ENCODE data around the gene CEP170.
A peak's percentile ranks its signal among the peaks of the same experiment; 100 is the strongest.

The CEP170 gene

DNA sequence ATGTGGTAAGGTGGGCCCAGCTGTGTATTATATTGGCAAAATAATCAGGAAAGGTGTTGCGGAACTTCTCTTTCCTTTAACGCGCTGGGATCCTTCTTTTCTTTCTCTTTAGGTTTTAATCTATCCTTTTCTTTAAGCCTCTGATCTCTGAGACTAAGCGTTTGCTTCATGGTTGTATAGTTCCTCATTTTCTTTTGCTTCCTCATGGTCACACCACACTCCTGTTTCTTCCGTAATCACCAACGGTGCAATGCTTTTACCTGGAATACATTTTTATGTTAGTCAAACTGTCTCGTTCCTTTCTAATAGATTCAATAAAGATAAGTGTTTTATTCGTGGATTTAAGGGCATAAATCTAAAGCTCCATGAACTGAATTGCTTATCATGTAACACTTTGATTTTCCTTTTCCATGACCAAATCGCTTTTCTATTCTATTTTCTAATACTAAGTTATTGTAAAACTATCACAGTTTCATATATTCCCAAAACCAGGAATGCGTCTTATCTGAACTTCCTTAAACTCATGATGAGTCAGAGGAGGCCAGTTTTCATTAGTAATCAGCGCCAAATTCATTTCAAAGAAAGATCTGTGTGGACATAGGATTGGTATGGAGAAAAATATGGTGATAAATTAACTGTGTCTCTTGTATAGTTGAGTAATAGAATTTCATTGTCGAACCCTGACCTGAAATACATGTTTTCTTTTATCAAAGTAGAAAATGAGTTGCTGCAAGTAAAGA is 13.0 kb upstream of the CEP170 start:
- DNase-seq (ENCODE audit: low read depth in 2 of 2), result no peak

GRCh38 chr1:243267471-243267880 is 12.4 kb upstream of the CEP170 start:
- no peak for DNase-seq (ENCODE audit: low read depth in 2 of 2)

DNA sequence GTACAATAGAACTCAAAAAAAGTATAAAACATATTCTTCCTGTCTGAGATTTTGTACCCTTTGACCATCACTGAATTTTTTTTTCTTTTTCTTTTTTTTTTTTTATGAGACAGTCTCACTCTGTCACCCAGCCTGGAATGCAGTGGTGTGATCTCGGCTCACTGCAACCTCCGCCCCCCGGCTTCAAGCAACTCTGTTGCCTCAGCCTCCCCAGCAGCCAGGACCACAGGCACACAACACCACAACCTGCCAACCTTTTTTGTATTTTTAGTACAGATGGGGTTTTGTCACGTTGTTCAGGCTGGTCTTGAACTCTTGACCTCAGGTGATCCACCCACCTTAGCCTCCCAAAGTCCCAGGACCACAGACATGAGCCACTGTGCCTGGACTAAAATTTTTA is 11.2 kb upstream of the CEP170 start:
- DNase-seq (ENCODE audit: low read depth in 2 of 2), result no peak

DNA sequence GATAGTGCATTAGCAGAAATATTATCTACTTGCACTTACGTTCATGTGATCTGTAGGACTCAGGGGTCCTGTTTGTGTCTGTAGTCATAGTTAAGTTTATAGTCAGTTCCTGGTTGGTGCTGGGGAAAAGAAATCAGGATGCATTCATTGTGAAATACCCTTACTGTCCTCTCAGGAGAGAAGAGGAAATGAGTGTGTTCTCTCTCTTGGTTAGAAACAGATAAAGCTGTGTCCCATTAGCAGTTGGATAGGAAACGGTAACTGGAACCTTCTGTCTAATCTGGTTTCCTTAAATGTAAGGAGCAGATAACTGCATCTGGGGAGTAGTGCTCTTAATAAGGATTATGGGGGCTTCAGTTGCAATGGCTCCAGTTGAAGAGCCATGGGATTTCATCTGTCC is 9.6 kb upstream of the CEP170 start:
- DNase-seq (ENCODE audit: low read depth in 2 of 2), result no peak

DNA sequence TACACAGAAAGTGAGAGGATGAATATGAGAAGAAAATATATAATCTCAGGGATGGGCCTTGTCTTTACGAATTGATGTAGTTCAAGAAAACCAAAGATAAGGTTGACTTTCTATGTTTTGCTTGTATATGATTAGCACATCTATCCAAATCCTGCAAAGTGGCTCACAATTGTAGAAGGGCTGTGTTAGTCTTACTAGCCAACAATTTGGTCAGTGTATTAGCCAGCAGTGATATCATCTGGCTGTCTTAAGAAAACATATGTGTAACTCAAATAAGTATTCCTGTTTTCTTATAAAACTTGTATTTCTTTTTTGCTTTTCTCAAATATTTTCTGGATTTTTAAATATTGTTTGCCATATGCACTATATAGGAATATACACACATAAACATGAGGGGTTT is 6.3 kb upstream of the CEP170 start:
- no peak for DNase-seq (ENCODE audit: low read depth in 2 of 2)

DNA sequence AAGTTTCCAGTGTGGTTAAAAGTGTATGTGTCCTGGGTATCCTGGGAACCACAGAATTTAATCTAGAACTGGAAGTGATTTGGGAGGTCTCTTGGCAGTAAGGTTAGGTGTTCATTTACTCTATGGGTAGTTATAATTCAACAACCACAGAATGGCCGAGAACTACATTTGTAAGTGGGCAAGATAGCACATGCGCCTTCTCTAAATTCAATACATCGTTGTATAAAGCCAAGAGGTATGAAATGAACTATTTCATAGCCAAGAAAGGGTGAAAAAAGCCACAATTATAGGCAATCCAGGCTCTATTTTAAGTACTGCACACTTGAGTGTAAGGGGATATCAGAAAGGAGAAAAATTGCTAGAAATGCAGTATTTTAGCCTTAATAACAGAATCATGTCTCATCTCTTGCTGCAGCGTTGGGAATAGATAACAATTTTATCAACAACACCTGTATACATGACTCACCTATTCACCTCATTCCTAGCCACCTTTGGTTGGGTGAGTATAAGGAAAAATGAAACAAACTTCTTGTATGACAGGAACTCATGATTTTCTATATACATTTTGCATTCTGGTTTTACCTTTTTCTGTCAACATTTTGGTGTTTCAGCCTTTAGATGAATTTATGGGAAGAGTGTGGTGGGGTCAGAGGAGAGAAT is 5.3 kb upstream of the CEP170 start:
- DNase-seq (ENCODE audit: low read depth in 2 of 2), result no peak

- DNase-seq (ENCODE audit: low read depth in 2 of 2), result no peak
Measured at GRCh38 chr1:243258731-243259130, 3.6 kb upstream of the CEP170 start.

DNA sequence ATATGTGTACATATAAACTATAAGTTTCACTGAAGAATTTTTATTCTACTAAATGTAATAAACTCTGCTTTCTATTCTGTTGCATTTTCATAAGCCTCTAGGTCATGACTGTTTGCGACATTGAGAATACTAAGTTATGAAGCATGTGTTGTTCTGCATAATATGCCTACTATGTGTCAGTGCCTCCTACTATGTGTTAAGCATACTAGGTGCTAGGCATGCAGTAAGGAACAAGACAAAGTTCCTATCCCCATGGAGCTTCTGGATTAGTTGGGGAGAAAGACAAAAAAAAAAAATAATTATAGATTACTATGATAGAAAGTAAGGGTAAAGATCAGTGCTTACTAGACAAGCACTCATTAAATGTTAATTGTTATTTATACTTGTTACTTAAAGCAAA is 2.1 kb upstream of the CEP170 start:
- DNase-seq (ENCODE audit: low read depth in 2 of 2), result no peak

DNA sequence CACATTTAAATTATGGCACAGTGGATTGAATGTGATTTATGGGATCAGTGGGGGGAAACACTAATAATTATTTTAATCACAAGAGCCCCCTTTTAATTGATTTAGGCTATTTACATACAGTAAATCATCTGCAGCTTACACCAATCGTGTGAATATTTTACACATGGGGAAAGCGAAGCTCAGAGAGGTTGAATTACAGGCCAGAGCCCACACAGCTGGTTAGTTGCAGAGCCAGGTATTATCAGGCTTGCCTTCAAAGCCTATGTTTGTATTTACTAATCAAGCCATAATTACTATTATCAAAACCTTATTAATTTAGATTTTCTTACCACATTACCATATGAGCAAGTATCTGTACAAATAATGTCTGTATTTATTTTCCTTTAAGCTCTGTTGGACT is 1.5 kb upstream of the CEP170 start:
- no peak for DNase-seq (ENCODE audit: low read depth in 2 of 2)

GRCh38 chr1:243255791-243256512 is 871 bp upstream of the CEP170 start, which contains the start of gene SDCCAG8:
Gene SDCCAG8 (plus strand): TSS chr1:243256041. CDS start chr1:243256174, 133 bp downstream.
- DNase-seq (ENCODE audit: low read depth in 2 of 2), result peak; percentile 87 to 88

DNA sequence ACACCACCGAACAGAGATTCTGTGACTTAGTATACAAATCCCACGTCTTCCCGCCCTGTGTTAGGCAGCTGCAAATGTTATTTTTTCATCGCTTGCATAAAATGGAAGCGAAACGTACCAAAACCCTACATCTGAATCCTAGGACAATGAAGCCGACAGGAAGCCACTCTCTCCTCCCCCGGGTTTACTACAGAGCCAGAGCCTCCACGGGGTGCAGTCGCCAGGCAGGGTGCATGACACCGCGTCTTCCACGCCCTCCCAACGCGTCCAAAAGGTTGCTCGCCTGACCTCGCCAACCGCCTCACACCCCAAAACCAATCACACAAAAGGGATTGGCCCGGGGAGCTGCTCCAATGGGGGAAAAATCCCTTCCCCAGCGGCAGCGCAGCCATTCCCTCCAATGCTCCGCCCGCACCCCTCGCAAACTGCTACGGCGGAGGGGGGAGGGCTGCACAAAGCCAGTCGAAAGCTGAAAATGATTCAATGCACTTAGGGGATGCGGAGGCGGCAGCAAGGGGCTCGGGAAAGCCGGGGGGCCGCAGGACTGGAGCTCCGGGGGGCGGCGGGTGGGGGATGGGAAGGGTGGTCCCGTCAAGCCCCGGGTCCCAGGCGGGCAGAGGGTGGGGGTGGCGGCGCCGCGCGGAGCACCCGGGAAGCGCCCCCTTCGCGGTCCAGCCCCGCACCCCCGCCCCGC is 701 bp downstream of the CEP170 start:
- DNase-seq (ENCODE audit: low read depth in 2 of 2), result peak; percentile 36 to 47

GRCh38 chr1:243253926-243254232 is 1.2 kb downstream of the CEP170 start:
- no peak for DNase-seq (ENCODE audit: low read depth in 2 of 2)

GRCh38 chr1:243253211-243253925 is 1.7 kb downstream of the CEP170 start:
- DNase-seq (ENCODE audit: low read depth in 2 of 2), result no peak

GRCh38 chr1:243251539-243251938 is 3.5 kb downstream of the CEP170 start:
- DNase-seq (ENCODE audit: low read depth in 2 of 2), result no peak

DNA sequence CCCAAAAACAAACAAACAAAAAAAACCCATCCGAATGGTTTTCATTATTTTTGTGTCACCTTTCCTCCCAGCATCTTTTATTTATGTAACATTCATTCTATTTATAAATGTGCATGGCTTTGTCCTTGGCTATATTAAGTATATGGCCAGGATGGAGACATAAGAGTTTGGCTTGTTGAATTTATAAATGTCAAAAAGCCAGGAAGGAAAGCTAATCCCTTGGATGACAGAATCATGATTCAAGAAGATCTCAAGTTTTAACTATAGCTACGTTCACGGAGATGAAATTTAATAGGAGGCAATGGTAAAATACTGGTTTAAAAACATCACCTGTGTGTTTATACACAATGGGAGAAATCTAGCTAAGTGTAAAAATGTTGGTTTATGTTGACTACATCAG is 5.0 kb downstream of the CEP170 start:
- no peak for DNase-seq (ENCODE audit: low read depth in 2 of 2)

GRCh38 chr1:243249214-243249613 is 5.9 kb downstream of the CEP170 start:
- DNase-seq (ENCODE audit: low read depth in 2 of 2), result no peak

DNA sequence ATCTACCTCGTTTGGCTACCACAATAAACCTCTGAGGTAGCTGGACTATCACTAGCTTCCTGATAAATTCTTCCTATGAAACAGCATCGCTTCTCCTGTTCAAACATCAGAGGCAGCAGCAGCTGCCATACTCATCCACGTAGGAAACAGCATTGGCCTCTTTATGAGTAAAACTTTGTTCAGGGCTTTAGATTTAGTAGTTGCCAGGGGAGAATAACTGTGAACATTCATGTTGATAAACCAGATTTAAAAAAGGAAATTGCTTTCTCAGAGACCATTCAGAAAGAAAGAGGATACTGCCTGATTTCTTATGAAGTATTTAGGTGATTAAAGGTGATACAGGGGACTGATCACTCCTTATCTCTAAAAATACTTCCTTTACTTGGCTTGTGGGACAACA is 7.2 kb downstream of the CEP170 start:
- no peak for DNase-seq (ENCODE audit: low read depth in 2 of 2)

- DNase-seq (ENCODE audit: low read depth in 2 of 2), result no peak
Measured at GRCh38 chr1:243246916-243247315, 8.2 kb downstream of the CEP170 start.

- DNase-seq (ENCODE audit: low read depth in 2 of 2), result no peak
Measured at GRCh38 chr1:243244432-243244841, 10.6 kb downstream of the CEP170 start.

DNA sequence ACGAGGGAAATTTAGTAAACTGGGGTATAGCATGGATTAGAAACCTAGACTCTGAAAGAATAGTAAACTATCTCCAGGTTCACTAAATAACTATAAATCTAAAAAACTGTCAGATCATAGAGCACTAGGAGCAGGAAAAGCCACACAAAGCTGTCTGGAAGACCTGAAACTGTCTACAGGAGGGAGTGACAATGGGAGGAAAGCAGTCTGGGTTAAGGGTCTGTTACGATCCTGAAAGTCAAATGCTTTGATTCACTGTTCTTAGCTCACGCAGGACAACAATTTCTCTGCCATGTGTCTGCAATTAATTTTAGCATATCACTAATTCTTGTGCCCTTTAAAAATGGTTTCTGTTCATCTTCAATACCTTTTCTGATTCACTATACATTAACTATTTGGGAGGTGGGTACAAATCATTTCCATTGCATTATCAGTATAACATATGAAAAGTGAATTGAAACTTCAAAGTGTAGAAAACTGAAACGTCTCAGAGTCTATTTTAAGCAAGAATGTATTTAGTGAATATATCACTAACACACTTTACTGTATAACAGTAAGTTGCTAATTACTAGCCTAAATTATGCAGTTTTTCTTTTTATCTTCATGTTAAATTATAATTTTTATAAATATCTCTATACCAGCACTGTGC is 18.4 kb downstream of the CEP170 start:
- no peak for DNase-seq (ENCODE audit: low read depth in 2 of 2)

- DNase-seq (ENCODE audit: low read depth in 2 of 2), result no peak
Measured at GRCh38 chr1:243234978-243235647, 20.0 kb downstream of the CEP170 start.
